DMS153 (cell line): Measurements from ENCODE around the gene TRAF1.

Source experiments
- DNase-seq: peaks from one replicate; lab custom pipeline; 2025; lab: John Stamatoyannopoulos, UW

Gene TRAF1

DNA sequence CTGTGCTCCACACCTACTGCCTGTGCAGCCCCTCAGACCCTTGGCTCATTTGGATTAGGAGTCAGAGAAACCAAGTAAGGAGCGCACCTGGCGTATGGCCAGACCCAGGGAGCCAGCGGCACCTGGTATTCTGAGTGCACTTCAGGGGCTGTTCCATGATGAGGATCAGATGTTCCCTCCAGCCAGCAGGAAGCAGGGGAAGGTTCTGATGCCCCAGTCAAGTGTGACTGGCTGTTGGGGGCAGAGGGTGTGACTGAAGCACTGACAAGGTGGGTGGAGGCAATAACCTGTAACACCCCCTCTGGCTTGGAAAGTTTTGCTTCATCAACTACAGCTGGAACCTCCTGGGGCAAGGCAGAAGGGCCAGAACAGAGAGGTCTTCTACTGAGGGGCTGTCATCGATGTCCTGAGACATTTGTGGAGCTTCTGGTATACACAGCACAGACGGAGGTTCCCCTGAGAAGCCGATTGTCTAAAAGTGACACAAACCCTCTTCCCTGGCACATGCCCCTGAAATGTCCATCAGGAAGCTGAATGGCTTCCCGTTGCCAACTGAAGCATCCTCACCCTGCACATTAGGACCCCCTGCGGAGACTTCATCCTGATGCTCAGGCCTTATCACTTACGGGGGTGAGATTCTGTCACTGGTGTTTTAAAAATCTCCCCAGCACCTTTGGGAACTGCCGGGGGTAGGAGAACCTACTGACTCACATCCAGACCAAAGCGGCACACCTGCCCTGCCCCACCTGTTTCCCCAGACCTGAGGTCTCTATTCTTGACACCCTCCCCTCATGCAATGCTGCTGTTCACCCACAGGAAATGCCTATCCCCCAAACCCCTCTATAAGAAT is 21.1 kb downstream of the TRAF1 start:
- no peak for DNase-seq

DNA sequence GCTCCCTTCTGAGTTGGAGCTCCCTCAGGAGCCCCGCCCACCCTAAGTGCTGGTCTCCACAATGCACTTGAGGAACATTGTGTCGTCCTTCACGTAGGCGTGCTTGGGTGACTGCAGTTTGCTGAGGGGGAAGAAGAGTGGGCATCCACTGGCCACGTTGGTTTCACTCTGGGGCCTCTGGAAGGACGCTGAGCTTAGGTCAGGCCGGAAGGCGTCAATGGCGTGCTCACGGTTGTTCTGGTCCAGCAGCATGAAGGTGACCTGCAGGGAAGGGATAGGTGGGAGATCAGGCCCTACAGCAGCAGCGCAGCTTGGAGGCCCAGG is 21.7 kb downstream of the TRAF1 start:
- no peak for DNase-seq

DNA sequence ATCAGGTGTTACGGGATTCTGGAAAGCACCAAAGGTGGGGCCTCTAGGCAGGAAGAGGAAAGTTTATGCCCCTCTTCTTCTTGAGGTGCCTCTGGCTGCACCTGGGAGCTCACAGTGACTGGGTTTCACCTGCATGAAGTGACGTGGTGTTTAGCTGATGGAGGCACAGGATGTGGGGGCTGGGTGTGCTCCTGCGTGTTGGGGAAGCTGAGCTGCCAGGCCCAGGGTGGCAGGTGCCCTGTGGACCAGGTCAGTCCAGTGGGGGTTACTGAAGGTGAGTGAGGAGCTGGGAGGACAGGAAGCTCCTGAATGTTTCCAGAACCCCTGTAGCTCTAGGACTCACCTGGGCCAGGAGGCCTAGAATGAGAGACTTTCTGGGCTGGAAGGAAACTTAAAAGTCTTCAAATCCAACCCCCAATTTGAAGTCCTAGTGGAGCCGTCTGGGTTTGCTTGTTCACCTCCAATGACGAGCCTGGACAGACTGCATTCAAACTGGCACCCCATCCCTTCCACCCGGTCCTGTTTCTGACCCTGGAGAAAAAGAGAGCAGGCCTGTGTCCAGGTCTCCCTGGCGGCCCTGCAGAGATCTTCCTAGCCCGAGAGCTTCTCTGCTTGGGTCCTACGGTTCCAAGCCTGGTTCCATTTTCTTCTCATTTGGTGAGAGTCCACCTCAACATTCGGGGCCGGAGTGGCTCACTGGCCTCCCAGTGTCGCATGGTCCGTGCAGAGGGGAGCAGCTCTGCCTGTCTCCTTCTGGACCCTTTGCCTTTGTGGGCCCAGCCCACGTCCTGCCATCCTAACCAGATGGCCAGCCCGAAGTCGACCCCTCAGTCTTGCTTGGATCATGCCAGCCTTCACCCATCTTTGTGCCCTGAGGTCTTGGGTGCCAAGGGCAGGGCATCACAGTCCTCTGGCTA is 22.3 kb downstream of the TRAF1 start:
- DNase-seq, result peak; percentile 23

DNA sequence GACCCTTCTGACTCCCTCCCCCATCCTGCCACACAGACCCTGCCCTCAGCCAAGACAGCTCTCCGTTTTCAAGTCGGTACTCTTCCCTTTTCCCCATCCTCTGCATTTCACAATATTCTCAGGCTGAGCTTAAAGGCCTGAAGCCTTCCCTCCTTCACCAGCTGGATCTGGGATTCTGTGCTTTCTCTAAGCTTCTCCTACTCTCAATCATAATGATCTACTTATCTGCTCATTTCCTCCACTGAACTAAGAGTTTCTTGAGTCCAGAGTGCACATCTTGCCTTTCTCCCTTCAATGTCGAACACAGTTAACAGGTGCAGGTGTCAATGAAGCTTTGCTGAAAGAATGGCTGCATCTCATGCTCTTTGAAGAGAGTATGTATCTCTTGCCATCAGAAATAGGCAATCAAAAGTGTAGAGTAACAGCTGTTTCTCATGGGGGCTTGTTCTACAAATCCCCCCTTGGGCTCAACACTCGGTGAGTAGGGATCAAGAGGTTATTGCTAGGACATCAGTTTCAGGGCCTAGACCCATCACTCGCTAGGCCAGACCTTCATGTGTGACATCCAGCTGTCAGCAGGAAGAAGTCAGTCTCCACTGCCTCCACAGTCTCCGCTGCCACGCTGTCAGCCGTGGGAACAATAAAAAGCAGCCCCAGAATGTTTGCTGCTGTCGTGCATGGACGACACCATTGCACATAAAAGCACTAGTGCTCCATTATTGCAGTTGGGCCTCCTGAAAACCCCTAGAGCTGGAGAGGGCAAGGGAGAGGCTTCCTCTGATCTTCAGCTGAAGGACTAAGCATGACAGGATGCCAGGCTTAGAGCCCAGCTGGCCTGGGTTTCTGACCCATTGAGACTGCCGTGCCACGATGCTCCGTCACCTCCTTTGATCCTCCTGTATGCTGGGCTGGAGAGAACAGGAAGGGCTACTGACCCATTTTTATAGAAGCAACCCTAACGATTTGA is 23.7 kb downstream of the TRAF1 start:
- DNase-seq, result no peak

DNA sequence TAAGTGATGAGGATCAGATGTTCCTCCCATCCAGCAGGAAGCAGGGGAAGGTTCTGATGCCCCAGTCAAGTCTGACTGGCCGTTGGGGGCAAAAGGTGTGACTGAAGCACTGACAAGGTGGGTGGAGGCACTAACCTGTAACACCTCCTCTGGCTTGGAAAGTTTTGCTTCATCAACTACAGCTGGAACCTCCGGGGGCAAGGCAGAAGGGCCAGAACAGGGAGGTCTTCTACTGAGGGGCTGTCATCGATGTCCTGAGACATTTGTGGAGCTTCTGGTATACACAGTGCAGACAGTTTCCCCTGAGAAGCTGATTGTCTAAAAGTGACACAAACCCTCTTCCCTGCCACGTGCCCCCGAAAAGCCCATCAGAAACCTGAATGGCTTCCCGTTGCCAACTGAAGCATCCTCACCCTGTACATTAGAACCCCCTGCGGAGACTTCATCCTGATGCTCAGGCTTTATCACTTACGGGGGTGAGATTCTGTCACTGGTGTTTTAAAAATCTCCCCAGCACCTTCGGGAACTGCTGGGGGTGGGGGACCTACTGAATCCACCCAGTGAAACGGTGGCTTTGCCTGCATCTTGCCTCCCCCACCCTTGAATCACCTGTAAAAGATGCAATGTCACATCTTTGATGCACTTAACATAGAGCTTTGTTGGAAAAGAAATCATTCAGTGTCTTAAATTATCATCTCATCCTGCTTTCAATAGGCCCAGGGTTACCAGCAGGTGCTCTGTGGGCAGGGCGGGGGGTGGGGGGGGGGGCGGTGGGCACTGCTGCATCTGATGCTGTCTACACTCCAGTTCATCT is 24.6 kb downstream of the TRAF1 start:
- DNase-seq, result no peak

DNA sequence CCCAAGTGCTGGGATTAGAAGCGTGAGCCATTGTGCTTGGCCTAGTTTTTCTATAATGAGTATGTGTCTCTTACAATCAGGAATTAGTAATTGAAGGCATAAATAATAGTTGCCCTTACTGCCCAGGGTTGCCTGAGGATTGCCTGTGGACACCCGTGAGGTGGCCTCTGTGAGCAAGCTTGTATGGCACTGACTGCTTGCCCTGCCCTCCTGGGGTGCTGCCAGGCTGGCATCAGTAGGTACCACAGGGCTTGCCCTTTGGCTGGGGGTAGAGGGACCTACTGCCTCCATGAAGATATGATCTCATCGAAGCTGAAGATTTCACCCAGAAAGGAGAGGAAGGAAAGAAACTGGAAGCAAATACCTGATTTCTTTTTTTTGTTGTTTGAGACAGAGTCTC is 25.8 kb downstream of the TRAF1 start:
- no peak for DNase-seq

DNA sequence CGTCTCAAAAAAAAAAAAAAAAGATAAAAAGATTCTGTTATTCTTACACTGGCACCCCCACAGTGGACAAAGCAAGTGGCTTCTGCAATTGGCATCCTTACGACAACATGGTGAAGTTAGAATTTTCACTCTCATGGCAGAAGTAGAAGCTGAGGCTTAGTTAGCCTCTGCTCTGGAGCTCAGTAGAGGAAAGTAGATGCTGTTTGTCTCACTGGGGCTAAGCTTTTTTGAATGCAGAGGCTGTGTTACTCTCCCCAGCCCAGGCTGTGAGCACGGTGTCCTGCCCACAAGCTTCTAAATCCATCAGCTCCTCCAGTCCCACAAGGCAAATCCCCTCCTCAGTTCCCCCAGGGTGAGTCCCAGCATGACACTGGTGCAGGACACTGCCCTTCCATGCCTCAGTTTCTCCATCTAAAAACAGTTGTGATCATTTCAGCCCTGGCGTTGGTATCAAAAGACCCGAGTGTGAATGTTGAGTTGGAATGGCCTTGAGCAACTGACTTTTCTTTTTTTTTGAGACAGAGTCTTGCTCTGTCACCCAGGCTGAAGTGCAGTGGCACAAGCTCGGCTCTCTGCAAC is 27.0 kb downstream of the TRAF1 start:
- DNase-seq, result no peak

DNA sequence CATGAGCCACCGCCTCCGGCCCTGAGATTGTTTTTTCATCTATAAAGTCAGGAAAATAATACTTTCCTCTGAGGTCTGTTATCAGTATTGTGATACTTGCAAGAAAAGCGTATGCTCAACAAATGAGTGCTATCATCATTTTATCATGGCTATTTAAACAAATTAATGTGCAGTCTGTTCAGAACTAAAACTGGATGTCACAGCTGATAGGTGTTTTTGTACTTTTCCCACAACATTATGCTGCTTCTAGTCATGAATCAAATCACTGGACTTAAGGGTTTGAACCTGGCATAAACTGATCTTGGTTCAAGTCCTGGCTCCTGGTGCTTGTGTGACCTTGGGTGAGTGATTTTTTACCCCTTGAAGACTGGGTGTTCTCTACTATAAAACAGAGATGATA is 28.2 kb downstream of the TRAF1 start:
- DNase-seq, result no peak

DNA sequence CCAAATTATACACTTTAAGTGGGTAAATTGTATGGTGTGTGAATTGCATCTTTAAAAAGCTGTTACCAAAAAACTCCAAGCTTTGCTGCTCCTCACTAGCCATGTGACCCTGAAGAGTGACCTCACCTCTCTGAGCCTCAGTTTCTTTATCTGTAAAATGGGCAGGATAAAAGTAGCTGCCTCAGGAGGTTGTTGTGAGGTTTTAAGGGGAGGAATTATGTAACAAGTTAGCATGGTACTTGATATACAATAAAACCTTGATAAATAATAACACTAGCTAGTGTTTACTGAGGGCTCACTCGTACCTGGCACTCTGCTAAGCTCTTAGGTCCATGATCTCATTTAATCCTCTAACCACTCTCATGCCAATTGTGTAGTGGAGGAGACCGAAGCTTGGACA is 30.6 kb downstream of the TRAF1 start:
- DNase-seq, result no peak

DNA sequence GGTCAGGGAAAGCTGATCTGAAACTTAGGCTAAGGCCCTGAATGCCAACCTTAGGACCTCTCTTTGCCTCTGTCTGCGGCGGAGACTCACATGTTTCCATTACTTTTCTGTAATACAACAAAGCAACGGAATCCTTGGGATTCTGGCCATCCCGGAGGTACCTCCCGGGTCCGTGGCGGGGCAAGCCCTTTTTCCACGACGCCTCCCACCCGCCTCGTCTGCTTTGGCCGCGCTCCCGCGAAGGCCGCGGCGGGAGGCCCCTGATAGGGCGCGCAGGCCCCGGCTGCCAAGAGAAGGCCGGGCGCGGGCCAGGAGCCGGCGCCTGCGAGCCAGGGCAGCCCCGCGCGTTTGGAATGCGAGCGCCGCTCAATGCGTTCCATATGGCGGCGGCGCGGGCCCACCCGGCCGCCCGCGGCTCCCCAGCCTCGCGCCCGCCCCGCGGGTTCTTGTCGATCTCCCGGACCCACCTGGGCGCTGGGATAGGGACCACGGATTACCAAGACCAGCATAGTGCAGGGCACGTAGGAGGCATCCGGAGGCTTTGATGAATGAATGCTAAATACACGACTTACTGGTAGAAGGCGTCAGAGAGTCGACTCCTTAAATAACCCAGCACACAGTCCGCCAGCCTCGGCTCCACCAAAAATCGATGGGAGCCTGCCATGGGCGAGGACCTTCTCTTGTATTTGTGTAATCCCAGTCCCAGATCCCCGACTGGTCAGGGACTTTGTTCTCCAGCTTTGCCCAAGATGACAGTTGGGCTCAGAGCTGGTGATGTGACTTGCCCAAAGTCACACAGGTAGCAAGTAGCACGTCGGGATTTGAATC is 32.1 kb downstream of the TRAF1 start:
- DNase-seq, result no peak

DNA sequence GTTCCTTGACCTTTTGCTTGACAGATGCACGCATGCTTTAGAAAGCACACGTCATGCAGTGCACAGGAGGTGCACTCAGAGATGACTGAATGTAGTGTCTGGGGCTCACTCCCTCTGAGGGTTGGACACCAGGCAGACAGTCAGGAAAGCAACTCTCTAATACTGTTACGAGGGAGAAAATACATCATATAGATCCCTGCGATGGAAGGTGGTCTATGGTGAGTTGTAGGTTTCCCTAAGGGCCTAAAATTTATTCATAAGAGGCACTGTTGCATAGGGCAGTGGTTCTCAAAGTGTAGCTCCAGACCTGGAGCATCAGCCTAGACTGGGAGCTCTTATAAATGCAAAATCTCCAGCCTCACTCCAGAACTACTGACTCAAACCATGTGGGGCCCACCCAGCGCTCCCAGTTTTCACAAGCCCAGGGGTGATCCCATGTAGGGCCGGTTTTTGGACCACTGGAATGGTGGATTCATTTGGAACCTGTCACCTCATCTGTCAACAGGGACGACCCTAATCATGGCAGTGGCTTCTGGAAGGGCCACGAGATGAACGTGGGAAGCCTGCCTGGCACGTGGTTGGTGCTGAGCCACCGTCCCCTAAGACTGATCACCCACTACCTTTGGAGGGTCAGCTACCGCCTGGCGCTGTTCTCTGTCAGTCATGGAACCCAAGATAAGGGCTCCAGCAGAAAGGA is 32.8 kb downstream of the TRAF1 start:
- no peak for DNase-seq

DNA sequence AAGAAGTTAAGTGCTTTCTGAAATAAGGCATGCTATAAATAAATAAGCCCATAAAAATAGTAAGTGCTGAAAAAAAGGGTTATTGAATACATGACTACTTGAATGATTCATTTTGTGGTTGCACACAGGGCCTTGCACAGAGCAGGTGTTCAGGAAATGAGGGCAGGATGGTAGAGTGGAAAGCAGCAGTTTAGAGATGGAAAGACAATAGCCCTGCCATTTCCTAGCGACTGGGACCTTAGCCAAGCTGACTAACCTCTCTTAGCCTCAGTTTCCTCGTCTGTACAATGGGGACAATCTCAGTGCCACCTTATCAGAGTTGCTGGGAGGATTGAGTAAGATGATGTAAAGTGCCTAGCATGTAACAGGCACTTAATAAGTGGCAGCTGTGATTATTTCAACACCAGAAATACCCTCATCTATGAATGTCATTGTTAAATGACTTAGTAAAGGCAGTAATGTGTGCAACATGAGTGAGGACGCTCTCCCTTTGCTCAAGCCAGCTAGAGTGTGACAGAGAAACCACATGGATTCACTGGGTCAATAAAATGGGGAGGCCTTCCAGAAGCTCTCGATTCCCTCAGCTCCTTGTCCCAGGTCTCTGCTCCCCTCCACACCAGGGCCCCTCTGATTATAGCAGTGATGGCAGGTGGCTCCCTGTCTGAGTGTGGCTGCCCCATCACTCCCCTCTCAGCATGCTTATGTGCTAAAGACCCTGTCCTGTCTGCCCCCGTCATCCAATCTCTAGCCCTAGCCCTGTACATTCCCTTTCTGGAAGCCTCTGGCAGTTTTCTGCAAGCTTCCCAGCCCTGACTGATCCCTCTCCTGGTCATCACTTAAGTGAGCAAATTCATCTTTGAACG is 33.6 kb downstream of the TRAF1 start:
- DNase-seq, result peak; percentile 91

DNA sequence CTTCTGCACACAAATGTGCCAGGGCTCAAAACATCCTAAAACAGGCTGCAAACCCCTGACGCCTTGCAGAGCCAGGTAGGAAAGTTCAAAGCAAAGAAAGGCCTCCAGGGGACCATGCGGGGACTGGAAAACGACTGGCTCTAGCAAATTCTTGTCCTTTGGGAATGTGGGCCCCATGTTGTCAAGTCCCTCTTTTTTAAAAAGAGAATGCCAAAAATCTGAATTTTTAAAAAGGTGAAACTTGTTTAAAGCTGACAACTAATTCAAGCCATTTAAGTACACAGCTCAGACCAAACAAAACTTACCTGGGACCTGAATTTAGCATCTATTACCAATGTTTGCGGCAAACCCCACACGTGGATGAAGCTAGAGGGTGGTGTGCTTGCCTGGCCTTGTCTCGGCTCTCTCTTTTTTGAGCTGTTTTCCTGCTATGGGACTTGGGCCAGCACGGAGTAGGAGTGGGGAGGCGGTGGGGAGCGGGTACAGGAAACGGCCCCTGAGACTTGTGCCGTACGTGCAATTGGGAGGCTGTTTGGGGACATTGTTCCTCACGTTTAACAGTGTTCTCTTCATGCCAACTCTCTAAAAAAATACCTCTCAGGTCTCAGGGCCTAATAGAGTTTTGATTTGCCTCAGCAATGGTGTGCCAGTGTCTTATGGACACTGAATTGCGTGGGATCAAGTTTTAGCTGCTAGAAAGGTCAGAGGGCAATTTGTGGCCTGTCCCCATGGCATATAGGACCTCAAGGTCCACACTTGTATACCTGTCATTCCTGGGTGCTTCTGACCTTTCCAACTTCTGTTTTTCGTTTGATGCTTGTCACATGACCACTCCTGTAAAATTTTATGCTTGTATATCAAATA is 34.5 kb downstream of the TRAF1 start:
- peak; percentile 69 for DNase-seq

DNA sequence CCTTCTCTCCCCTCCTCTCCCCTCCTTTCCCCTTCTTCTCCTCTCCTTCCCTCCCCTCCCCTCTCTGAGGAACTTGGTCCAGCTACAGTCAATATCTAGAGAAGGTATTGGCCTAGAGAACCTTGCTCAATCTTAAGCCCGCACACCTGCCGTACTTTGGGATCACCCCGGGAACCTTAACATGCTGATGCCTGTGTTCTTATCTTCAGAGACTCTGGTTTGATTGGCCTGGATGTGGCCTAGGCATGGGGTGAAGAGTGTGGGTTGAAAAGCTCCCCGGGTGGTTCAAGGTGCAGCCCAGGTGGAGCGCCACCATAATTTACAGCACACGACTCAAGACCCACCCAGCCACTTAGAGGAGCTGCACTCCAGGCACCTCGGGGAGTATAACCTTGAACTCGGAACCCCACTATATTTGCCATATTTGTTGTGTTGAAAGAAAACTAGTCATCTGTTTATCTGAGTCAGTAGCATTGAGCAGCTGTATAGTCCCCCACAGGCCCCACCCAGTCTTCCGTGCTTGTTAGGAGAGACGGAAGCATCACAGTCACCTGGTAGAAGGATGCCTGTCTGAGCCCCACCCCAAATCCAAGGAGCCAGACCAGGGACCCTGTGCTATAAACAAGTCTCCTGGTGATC is 35.2 kb downstream of the TRAF1 start:
- DNase-seq, result peak; percentile 30

DNA sequence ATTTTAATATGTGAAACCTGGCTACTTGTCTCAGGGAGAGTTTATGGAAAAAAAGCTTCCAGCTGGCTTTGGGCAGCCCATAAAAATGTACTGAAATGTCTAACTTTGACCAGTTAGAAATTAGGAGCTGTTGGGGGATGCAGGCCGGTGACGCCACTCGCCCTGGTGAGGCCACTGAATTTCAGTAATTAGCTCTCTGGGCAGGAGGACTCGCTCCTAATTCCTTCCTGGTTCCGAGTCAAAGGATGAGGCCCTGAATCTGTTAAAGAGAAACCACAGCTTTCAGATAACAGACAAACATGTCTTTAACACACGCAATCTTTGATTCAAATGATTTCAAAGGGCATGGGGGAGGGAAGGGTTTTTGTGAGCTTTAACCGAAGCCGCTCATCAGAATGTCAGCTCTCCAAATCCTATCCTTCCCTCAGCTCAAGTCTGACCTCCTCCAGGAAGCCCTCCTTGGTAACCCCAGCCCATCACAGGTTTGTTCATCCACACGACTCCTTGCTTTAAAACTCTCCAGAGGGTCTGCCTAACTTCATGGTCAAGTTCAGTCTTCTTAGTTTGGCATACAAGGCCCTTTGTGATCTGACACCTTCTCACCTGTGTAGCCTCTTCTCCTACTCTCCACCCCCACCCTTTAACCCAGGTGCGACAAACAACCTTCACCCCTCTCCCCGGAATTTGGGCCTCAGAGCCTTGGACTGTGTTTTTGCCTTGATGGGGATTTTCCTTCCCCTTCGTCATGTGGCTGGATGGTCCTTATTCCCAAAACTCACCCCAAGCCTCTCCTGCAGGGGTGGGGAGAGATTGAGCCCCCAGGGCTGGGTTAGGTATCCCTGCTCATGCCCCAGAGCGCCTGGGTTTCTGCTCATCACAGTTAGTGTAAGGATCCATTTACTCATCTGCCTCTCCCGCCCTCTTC is 36.0 kb downstream of the TRAF1 start:
- peak; percentile 52 for DNase-seq
